ENCODE measurements around the gene CNNM1.

Gene CNNM1

DNA sequence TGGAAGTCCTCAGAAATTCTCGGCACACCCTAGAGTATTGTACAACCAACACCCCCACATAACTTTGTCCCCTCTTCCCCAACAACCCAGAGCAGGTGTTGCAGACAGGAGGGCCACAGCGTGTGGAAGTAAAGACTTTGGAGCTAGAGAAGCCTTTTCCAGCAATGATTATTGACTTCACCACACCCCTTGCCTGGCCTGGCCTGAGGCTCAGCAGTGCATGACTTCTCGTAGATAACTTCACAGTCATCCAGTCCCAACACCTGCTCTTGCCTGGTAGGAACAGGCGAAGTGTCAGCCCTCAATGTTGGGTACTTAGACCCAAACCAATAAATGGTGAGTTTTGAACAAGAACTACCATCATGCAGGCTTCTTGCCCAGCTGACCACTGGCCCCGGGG lies 64.5 kb downstream of the CNNM1 start:
- DNase-seq (ENCODE audit: low read depth) = no peak
- TF ChIP-seq, protein P1, sequence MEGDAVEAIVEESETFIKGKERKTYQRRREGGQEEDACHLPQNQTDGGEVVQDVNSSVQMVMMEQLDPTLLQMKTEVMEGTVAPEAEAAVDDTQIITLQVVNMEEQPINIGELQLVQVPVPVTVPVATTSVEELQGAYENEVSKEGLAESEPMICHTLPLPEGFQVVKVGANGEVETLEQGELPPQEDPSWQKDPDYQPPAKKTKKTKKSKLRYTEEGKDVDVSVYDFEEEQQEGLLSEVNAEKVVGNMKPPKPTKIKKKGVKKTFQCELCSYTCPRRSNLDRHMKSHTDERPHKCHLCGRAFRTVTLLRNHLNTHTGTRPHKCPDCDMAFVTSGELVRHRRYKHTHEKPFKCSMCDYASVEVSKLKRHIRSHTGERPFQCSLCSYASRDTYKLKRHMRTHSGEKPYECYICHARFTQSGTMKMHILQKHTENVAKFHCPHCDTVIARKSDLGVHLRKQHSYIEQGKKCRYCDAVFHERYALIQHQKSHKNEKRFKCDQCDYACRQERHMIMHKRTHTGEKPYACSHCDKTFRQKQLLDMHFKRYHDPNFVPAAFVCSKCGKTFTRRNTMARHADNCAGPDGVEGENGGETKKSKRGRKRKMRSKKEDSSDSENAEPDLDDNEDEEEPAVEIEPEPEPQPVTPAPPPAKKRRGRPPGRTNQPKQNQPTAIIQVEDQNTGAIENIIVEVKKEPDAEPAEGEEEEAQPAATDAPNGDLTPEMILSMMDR (IDR thresholded peaks at IDR 0.05; ENCODE audit: insufficient read depth, low read depth, low read length, missing control alignments) = peak; percentile 5
- no peak overlapping the region for H3K4me3 ChIP-seq (ENCODE audit: low read length)

- no peak overlapping the region for H3K4me3 ChIP-seq (ENCODE audit: low read length)
- DNase-seq (ENCODE audit: low read depth) = peak; percentile 89
- TF ChIP-seq, protein P1 (IDR thresholded peaks at IDR 0.05; ENCODE audit: insufficient read depth, low read depth, low read length, missing control alignments) = no peak
These were observed 65.1 kb downstream of the CNNM1 start for GRCh38 chr10:99394256-99394655.

DNA sequence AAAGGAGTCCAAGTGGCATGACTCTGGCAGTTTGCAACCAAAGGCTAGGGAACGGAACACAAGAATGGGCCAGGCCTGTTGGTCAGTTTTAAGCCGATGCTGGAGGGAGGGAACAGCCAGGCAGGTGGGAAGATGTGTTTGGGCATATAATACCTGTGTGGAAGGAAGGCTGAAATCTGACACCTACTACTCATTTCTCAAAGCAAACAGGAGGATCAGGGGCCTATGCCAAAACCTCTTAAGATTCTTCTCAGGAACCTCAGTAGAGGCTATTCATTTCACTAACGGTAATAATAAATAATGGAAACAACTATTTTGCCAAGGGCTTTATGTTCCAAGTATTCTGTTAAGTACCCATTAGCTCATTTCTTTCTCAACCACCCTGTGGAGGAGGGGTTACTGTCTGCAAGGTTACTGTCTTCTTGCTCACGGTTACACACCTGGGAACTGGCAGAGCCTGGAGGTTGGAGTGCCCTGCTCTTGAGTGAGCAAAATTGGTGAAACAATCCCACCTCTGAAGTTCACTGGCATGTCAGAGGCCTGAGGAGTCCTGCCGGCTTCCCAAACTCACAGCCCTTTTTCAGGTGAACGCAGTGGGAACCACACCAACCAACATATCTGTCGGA lies 65.7 kb downstream of the CNNM1 start:
- DNase-seq (ENCODE audit: low read depth) = peak; percentile 73
- H3K4me3 ChIP-seq (ENCODE audit: low read length) = no peak overlapping the region
- TF ChIP-seq, protein P1 (IDR thresholded peaks at IDR 0.05; ENCODE audit: insufficient read depth, low read depth, low read length, missing control alignments) = no peak

- peak; percentile 76 for DNase-seq (ENCODE audit: low read depth)
- H3K4me3 ChIP-seq (ENCODE audit: low read length) = no peak overlapping the region
- TF ChIP-seq, protein P1 (IDR thresholded peaks at IDR 0.05; ENCODE audit: insufficient read depth, low read depth, low read length, missing control alignments) = no peak
These were observed 66.7 kb downstream of the CNNM1 start for GRCh38 chr10:99395750-99396445.

DNA sequence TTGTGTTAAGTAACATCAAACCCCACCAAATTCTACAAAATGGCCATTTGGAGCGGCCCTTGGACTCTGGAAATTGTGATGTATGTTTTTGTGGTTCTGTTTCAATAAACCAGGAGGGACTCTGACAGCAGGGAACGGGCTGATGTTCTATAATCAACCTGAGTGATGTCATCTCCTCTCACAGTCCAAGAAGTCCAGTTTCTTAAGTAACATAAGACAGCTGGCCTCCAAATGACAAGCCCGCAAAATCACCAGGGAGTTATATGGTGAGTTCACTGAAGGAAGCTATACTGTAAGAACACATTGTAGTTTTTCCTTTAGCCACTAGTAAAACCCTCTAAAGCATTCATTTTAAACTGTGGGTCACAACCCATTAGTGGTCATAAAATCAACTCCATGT lies 67.3 kb downstream of the CNNM1 start:
- TF ChIP-seq, protein P1 (IDR thresholded peaks at IDR 0.05; ENCODE audit: insufficient read depth, low read depth, low read length, missing control alignments) = no peak
- DNase-seq (ENCODE audit: low read depth) = no peak
- no peak overlapping the region for H3K4me3 ChIP-seq (ENCODE audit: low read length)

DNA sequence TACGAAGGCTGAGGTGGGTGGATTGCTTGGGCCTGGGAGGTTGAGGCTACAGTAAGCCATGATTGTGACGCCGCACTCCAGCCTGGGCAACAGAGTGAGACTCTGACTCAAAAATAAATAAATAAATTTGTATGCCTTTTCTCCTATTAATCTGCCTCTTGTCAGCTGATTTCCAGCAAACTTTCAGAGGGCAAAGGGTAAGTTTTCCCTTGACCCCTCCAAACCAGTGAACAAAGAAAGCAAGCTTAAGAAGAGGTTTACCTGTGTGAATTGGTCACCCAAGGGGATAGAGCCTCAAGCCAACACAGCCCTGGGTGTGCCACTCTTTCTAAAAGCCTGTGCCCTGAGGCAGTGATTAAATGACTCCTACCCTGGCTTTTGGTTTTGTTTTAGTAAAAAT lies 70.5 kb downstream of the CNNM1 start:
- no peak overlapping the region for H3K4me3 ChIP-seq (ENCODE audit: low read length)
- TF ChIP-seq, protein P1 (IDR thresholded peaks at IDR 0.05; ENCODE audit: insufficient read depth, low read depth, low read length, missing control alignments) = no peak
- DNase-seq (ENCODE audit: low read depth) = no peak

DNA sequence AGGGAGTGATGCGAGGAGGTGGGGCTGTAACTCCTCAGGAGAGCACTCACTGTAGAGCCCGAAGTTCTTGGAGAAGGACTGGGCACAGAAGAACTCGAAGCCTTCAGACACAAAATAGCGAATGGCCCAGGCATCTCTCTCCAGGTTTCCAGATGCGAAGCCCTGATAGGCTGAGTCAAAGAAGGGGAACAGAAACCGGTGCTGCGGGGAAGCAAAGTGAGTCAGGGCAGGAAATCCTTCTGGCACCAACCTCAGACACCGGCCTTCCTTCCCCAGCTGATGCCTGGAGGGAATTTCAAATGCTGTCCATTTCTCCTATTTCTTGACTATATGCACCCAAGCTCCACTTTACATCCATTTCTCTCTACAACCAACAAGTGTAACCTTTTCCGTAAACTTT lies 74.5 kb downstream of the CNNM1 start:
- DNase-seq (ENCODE audit: low read depth) = peak; percentile 72
- no peak overlapping the region for H3K4me3 ChIP-seq (ENCODE audit: low read length)
- TF ChIP-seq, protein P1 (IDR thresholded peaks at IDR 0.05; ENCODE audit: insufficient read depth, low read depth, low read length, missing control alignments) = no peak

Measured in epithelial cell of esophagus (primary cell).